Tibial nerve (tissue), 4 donors: Measurements from ENCODE around the gene CCL5. TPM values are rescaled to one million over a fixed set of nuclear protein-coding genes. Genes with fewer than 3 reads are reported as not detected.

Source experiments
- DNase-seq, 2 donors: peaks; one replicate each; pipeline ENCODE4 v3.0.0-alpha.2; 2019; ENCODE audit warnings: low spot score in 2 of 2
- H3K27ac ChIP-seq, 4 donors: fragments of 200-600 bp; sonication (generic) in 3 of 4; one replicate each; pipeline ENCODE4 v1.5.1; 2017 to 2019; ENCODE audit warnings: mild to moderate bottlenecking in 1 of 4
- H3K27me3 ChIP-seq, 2 donors: fragments of 200-600 bp; sonication (generic) in 1 of 2; one replicate each; pipeline versions ENCODE4 v1.5.1 to v1.6.0; 2017 to 2019
- H3K36me3 ChIP-seq, 3 donors: fragments of 200-600 bp; sonication (generic); one replicate each; pipeline ENCODE4 v1.5.1; 2018 to 2019
- H3K4me1 ChIP-seq, 4 donors: fragments of 200-600 bp; sonication (generic) in 3 of 4; one replicate each; pipeline ENCODE4 v1.5.1; 2017 to 2019
- H3K4me3 ChIP-seq, 4 donors: fragments of 200-600 bp; sonication (generic) in 3 of 4; one replicate each; pipeline ENCODE4 v1.5.1; 2017 to 2019; ENCODE audit warnings: mild to moderate bottlenecking in 1 of 4, moderate library complexity in 1 of 4
- H3K9me3 ChIP-seq, 4 donors: fragments of 200-600 bp; sonication (generic) in 3 of 4; one replicate each; pipeline ENCODE4 v1.5.1; 2017 to 2019
- EP300 ChIP-seq, 2 donors: sonication (generic); formaldehyde crosslinking; IDR thresholded peaks; one replicate each; pipeline ENCODE4 v1.6.1; 2017; ENCODE audit warnings: antibody characterized with exemption in 2 of 2, mild to moderate bottlenecking in 1 of 2
- POLR2A ChIP-seq, 2 donors: fragments of 450-650 bp; IDR thresholded peaks; one replicate each; pipeline ENCODE4 v1.6.1; 2017; ENCODE audit warnings: antibody characterized with exemption in 2 of 2, mild to moderate bottlenecking in 2 of 2, moderate library complexity in 2 of 2
- WGBS, 2 donors: methylation state at CpG; one replicate each; pipeline ENCODE4 v1.1.5; 2018; 5-methylcytosine and 5-hydroxymethylcytosine counted together
- total RNA-seq, 4 donors: library from RNA; depleted of rRNA; stranded (reverse); fragments of >200 nt; gene quantifications; one replicate each; pipeline ENCODE4 v1.1.0, GENCODE V29; 2016
- TF ChIP-seq, protein P1 (sequence below), 5 experiments: fragments of 200-600 bp in 3 of 5; fragments of 450-650 bp in 2 of 5; sonication (generic) in 3 of 5; IDR thresholded peaks; one replicate each; pipeline ENCODE4 v1.5.1; 2016 to 2019; ENCODE audit warnings: antibody characterized with exemption in 5 of 5, mild to moderate bottlenecking in 3 of 5, moderate library complexity in 2 of 5

Gene CCL5
- total RNA-seq, 4 donors from 2014 or later: 1.1 to 3.8 (median 1.4) TPM; not detected in 1

DNA sequence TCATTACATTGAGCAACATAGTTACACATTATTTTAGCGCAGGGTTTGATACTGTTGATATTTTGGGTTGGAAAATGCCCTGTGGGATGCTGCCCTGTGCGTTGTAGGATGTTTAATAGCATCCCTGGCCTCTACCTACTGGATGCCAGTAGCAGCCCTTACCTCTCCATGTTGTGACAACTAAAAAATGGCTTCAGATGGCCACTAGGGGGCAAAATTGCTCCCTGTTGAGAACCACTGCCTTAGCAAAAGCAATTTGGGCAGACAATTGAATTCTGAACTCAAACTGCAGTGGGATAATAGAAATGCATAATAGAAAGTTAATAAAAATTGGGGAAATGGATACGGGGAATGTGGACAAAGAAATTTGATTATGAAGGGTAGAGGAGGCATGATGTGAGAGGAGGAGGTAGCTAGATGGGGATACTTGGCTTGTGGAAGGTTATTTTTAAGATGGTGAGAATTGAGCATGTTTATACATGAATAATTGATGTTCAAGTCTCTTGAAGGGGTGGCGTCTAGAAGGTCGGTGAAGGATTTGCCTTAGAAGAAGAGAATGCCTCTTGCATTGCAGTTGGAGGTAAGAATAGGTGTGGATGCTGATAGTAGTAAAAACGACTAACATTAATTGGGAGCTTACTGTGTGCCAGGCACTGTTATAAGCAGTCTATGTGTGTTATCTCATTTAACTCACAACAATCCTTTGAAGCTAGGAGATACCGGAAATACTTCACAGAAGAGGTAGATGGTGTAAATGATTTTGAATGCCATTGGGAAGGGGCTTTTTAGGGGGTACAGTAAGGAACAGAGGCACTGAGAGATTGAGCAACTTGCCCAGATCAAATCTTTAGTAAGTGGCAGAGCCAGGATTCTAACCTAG lies 30.5 kb downstream of the CCL5 start:
- H3K4me3 ChIP-seq: no peak overlapping the region
- TF ChIP-seq EP300 (IDR thresholded peaks at IDR 0.05): no peak
- TF ChIP-seq, protein P1, sequence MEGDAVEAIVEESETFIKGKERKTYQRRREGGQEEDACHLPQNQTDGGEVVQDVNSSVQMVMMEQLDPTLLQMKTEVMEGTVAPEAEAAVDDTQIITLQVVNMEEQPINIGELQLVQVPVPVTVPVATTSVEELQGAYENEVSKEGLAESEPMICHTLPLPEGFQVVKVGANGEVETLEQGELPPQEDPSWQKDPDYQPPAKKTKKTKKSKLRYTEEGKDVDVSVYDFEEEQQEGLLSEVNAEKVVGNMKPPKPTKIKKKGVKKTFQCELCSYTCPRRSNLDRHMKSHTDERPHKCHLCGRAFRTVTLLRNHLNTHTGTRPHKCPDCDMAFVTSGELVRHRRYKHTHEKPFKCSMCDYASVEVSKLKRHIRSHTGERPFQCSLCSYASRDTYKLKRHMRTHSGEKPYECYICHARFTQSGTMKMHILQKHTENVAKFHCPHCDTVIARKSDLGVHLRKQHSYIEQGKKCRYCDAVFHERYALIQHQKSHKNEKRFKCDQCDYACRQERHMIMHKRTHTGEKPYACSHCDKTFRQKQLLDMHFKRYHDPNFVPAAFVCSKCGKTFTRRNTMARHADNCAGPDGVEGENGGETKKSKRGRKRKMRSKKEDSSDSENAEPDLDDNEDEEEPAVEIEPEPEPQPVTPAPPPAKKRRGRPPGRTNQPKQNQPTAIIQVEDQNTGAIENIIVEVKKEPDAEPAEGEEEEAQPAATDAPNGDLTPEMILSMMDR (IDR thresholded peaks at IDR 0.05): peak; percentile 55 to 71 (median 58)
- peaks cover 0 to 27% (median 0%) of the 10 kb centered on the region in 4 donors for H3K4me1 ChIP-seq
- H3K9me3 ChIP-seq: no peaks in the 10 kb centered on the region
- H3K27ac ChIP-seq: no peak overlapping the region
- WGBS, 2 donors: 71 to 74% methylated on average over 7 of the region's 7 CpGs
- peak in 1 of 2 donors; percentile 22 for DNase-seq
- H3K36me3 ChIP-seq: peaks cover 0 to 67% (median 0%) of the 10 kb centered on the region in 3 donors
- H3K27me3 ChIP-seq: no peaks in the 10 kb centered on the region

DNA sequence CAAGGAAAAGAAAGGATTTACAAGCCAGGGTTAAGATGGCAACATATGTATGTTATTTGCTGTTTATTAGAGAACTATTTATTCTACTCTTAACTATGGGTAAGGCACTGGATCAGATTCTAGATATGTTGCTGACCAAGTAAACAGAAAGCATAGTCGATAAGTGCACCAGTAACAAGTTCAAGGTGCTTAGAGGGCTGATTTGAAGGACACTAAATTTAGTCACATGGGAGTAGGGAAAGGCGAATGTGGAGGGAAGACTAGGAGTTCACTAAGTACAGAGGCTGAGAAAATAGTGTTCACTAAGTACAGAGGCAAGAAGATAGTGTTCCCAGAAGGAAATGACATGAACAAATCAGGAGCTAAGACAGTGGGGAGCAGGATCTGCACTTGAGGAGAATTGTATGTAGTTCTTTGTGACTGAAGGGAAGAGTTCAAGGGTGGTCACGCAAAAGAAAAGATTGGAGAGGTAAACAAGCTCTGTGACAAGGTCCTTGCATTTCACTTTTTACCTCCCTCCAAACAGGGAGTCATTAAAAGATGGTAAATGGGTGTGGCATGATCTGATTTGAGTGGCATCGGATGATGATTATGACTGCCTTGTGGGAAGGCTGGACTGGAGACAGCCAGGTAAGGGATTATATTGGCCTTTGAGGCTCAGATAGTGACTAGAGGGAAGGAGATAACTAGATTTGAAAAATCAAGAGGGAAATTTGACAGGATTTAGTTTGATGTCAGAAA lies 32.4 kb downstream of the CCL5 start:
- no peak overlapping the region for H3K4me3 ChIP-seq

DNA sequence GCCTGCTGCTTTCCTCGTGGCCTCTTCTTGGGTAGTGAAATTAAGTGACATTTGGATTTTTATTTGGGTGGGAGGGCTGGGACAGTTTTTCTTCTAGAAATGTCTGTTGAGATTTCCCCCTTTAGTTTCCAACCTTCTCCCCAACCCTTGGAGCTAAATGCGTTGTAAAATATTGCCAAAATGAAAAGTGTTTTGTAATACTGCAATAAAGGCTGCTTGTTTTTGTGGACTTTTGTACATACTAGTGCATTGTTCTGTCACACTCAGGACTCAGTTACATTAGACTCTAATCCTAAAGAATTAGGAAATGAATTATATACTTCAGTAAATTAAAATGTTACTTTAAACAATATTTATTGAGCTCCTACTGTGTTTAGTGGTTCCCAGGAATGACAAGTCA lies 33.2 kb downstream of the CCL5 start:
- Histone ChIP-seq H3K9me3 (no peaks in the 10 kb centered on the region), H3K27ac (peak overlapping the region in 2 of 4 donors; percentile 46 to 62), H3K4me3 (no peak overlapping the region), H3K27me3 (no peaks in the 10 kb centered on the region), H3K4me1 (peaks cover 0 to 27% (median 0%) of the 10 kb centered on the region in 4 donors), H3K36me3 (peaks cover 4 to 87% (median 14%) of the 10 kb centered on the region in 3 donors)
- TF ChIP-seq POLR2A (IDR thresholded peaks at IDR 0.05) (no peak), EP300 (IDR thresholded peaks at IDR 0.05) (no peak)
- TF ChIP-seq, protein P1 (IDR thresholded peaks at IDR 0.05): no peak
- 50 to 52% methylated on average over 2 of the region's 2 CpGs for WGBS, 2 donors
- DNase-seq: no peak

More for the DNA sequence above, 32.4 kb downstream of the CCL5 start:
- no peak for DNase-seq
- Histone ChIP-seq H3K9me3 (no peaks in the 10 kb centered on the region), H3K27ac (peak overlapping the region in 2 of 4 donors; percentile 20 to 62), H3K27me3 (no peaks in the 10 kb centered on the region), H3K4me1 (peaks cover 0 to 27% (median 0%) of the 10 kb centered on the region in 4 donors), H3K36me3 (peaks cover 4 to 86% (median 14%) of the 10 kb centered on the region in 3 donors)
- 84 to 90% methylated on average over 4 of the region's 4 CpGs for WGBS, 2 donors
- TF ChIP-seq, protein P1 (IDR thresholded peaks at IDR 0.05): no peak
- no peak for TF ChIP-seq EP300 (IDR thresholded peaks at IDR 0.05)
- TF ChIP-seq POLR2A (IDR thresholded peaks at IDR 0.05): no peak

DNA sequence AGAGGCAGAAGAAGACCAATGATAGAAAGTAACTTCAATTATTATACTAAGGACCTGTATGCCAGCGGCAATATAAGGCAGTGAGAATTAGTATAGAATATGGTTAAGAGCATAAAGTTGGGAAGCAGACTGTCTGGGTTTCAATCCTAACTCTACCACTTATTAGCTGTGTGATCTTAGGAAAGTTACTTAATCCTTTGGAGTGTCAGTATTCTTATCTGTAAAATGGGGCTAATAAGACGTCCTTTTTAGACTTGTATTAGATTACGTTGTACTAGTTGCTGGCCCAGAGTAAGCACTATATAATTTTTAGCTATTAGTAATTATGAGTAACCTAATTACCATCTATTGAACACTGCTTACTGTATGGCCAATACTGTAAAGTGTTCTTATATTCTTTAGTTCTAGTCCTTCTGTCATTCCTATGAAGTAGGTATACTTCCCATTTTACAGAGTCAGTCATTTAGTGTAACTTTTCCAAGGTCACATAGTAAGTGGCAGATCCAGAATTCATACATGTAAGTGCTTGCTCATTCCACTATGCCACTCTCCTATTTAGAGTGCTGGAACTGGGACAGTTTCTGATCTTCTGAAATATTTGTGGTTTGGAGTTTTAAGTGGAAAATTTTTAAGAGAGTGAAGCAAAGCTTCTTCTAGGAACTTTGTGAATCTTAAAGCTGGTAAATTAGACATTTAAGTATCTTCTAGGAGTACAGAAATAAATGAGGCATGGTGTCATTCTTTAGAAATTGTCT lies 33.9 kb downstream of the CCL5 start:
- WGBS, 2 donors: 86 to 87% methylated on average over 3 of the region's 3 CpGs
- Histone ChIP-seq H3K27ac (peak overlapping the region in 2 of 4 donors; percentile 46 to 62), H3K9me3 (no peaks in the 10 kb centered on the region), H3K27me3 (no peaks in the 10 kb centered on the region), H3K36me3 (peaks cover 4 to 89% (median 20%) of the 10 kb centered on the region in 3 donors), H3K4me3 (no peak overlapping the region), H3K4me1 (peaks cover 0 to 27% (median 0%) of the 10 kb centered on the region in 4 donors)
- DNase-seq: no peak
- TF ChIP-seq EP300 (IDR thresholded peaks at IDR 0.05) (no peak), POLR2A (IDR thresholded peaks at IDR 0.05) (no peak)
- TF ChIP-seq, protein P1 (IDR thresholded peaks at IDR 0.05): no peak
